OCI-LY7 (cell line): ENCODE measurements around the gene ZNF569.

Source experiments
- CTCF ChIP-seq: fragments of 200-600 bp; sonication (generic); conservative IDR thresholded peaks from 2 replicates; pipeline ENCODE4 v1.5.1; 2014; ENCODE audit warnings: mild to moderate bottlenecking, antibody characterized with exemption, low read length, moderate library complexity, mixed read lengths
- EZH2phosphoT487 ChIP-seq: fragments of 200-600 bp; sonication (generic); IDR thresholded peaks from 2 replicates; pipeline ENCODE4 v1.6.1; 2018; ENCODE audit warnings: low read depth, borderline replicate concordance, mild to moderate bottlenecking, mixed run types, antibody characterized with exemption, low read length, moderate library complexity, mixed read lengths

- TF ChIP-seq CTCF, result no peak
- no peak for TF ChIP-seq EZH2phosphoT487
These were observed 38.7 kb upstream of the ZNF569 start for GRCh38 chr19:37505958-37506386.
